HCT116 (cell line): Measurements from ENCODE around the gene ADD2. TPM values are rescaled to one million over a fixed set of nuclear protein-coding genes. Genes with fewer than 3 reads are reported as not detected.

ENCODE experiments used
- ATAC-seq: fragments of 200-7000 bp; cut with Tn5 transposase; 2 replicates; pipeline ENCODE4 v1.9.1; 2020; ENCODE audit warnings: mild to moderate bottlenecking, moderate library complexity
- BruUV-seq: library from RNA; stranded (reverse); fragments of 400-500 nt; replicated peaks from 2 replicates; lab custom pipeline; 2021; lab: Mats Ljungman, UMichigan
- CTCF ChIA-PET: fragments of 300-600 bp; sonication (Branson Sonifier 250); formaldehyde crosslinking; loops from one replicate; lab custom pipeline; 2021; ENCODE audit warnings: antibody characterized with exemption; lab: Charles Lee
- POLR2A ChIA-PET: fragments of 300-600, 350-600 bp; sonication (Branson Sonifier 250); formaldehyde crosslinking; loops from one replicate; lab custom pipeline; 2021; ENCODE audit warnings: antibody characterized with exemption; lab: Charles Lee
- RAD21 ChIA-PET, 2 experiments: fragments of 300-600 bp; sonication (Branson Sonifier 250); formaldehyde crosslinking; loops; one replicate each; lab custom pipeline; 2023; ENCODE audit warnings: low total read pairs in 2 of 2; ENCODE audit not compliant: uncharacterized antibody in 2 of 2, unreplicated experiment in 2 of 2, low non-redundant PET in 1 of 2; lab: Charles Lee
- DNase-seq: peaks from one replicate; pipeline ENCODE4 v3.0.0-alpha.2; 2010; ENCODE audit warnings: low read depth, low spot score
- H2AFZ ChIP-seq: fragments of 200-600 bp; shearing (Covaris generic), sonication (generic); 2 replicates; pipeline ENCODE4 v1.6.1; 2017; ENCODE audit warnings: low read depth, mixed run types, mixed read lengths, antibody characterized with exemption, low read length; ENCODE audit not compliant: poor library complexity, severe bottlenecking
- H3K27ac ChIP-seq: 2 replicates; pipeline ENCODE4 v1.5.1; 2012; ENCODE audit warnings: low read depth, low read length
- H3K27me3 ChIP-seq: fragments of 200-600 bp; sonication (generic); 2 replicates; pipeline ENCODE4 v1.6.1; 2016; ENCODE audit warnings: mixed run types, low read length, mixed read lengths; ENCODE audit not compliant: insufficient read depth
- H3K36me3 ChIP-seq, 2 experiments: fragments of 200-500 bp in 1 of 2; fragments of 200-600 bp in 1 of 2; sonication (Bioruptor generic) in 1 of 2; sonication (generic) in 1 of 2; 2 replicates each; pipeline versions ENCODE4 v1.5.1 to v1.6.1; 2014 to 2016; ENCODE audit warnings: low read length in 2 of 2, inconsistent platforms in 1 of 2, mixed read lengths in 1 of 2, mixed run types in 1 of 2; ENCODE audit not compliant: insufficient read depth in 2 of 2, control insufficient read depth in 1 of 2
- H3K4me1 ChIP-seq, 2 experiments: fragments of 200-600 bp in 1 of 2; sonication (generic) in 1 of 2; 2 replicates each; pipeline versions ENCODE4 v1.5.1 to v1.6.1; 2012 to 2017; ENCODE audit warnings: low read length in 2 of 2, inconsistent platforms in 1 of 2, mild to moderate bottlenecking in 1 of 2, mixed read lengths in 1 of 2, mixed run types in 1 of 2, moderate library complexity in 1 of 2; ENCODE audit not compliant: insufficient read depth in 2 of 2, control insufficient read depth in 1 of 2
- H3K4me2 ChIP-seq: fragments of 200-600 bp; sonication (generic); 2 replicates; pipeline ENCODE4 v1.6.1; 2017; ENCODE audit warnings: mixed run types, low read length, mixed read lengths
- H3K4me3 ChIP-seq, 2 experiments: fragments of 200-600 bp in 1 of 2; sonication (generic) in 1 of 2; replicated peaks in 1 of 2; 2 replicates each; pipeline ENCODE4 v1.5.1; 2011 to 2016; ENCODE audit warnings: low read length in 2 of 2, control low read depth in 1 of 2, low read depth in 1 of 2, mild to moderate bottlenecking in 1 of 2, mixed read lengths in 1 of 2, mixed run types in 1 of 2
- H3K79me2 ChIP-seq: fragments of 200-600 bp; sonication (generic); 2 replicates; pipeline ENCODE4 v1.6.1; 2017; ENCODE audit warnings: mild to moderate bottlenecking, mixed run types, low read length, moderate library complexity, mixed read lengths; ENCODE audit not compliant: insufficient read depth
- H3K9ac ChIP-seq: fragments of 200-600 bp; sonication (generic); 2 replicates; pipeline ENCODE4 v1.6.1; 2016; ENCODE audit warnings: low read length, mixed read lengths
- H3K9me2 ChIP-seq: fragments of 200-600 bp; sonication (generic), shearing (Covaris generic); 2 replicates; pipeline ENCODE4 v1.6.1; 2017; ENCODE audit warnings: mixed run types, mild to moderate bottlenecking, moderate library complexity; ENCODE audit not compliant: insufficient read depth
- H3K9me3 ChIP-seq, 2 experiments: fragments of 200-500 bp in 1 of 2; fragments of 200-600 bp in 1 of 2; sonication (Bioruptor generic) in 1 of 2; sonication (generic) in 1 of 2; 2 replicates each; pipeline ENCODE4 v1.6.1; 2014 to 2017; ENCODE audit warnings: low read length in 2 of 2, mixed read lengths in 2 of 2, inconsistent platforms in 1 of 2, low read depth in 1 of 2, mild to moderate bottlenecking in 1 of 2, mixed run types in 1 of 2, moderate library complexity in 1 of 2; ENCODE audit not compliant: control insufficient read depth in 1 of 2, insufficient read depth in 1 of 2
- H4K20me1 ChIP-seq: fragments of 200-600 bp; sonication (generic), shearing (Covaris generic); 2 replicates; pipeline ENCODE4 v1.6.1; 2017; ENCODE audit warnings: mixed run types, mild to moderate bottlenecking, moderate library complexity; ENCODE audit not compliant: insufficient read depth
- CBX3 ChIP-seq: IDR thresholded peaks from 2 replicates; pipeline ENCODE4 v1.6.1; 2012; ENCODE audit warnings: low read depth
- ELF1 ChIP-seq: IDR thresholded peaks from 2 replicates; pipeline ENCODE4 v1.6.1; 2012; ENCODE audit warnings: low read depth, borderline replicate concordance
- EZH2phosphoT487 ChIP-seq: fragments of 200-600 bp; IDR thresholded peaks from 2 replicates; pipeline ENCODE4 v1.6.1; 2018; ENCODE audit warnings: antibody characterized with exemption, borderline replicate concordance
- FOSL1 ChIP-seq: IDR thresholded peaks from 2 replicates; pipeline ENCODE4 v1.6.1; 2012; ENCODE audit warnings: low read depth
- POLR2A ChIP-seq: IDR thresholded peaks from 2 replicates; pipeline ENCODE4 v1.7.0; 2011; ENCODE audit warnings: borderline replicate concordance; ENCODE audit not compliant: insufficient read depth, insufficient read length; ENCODE audit errors: extremely low read depth
- POLR2AphosphoS5 ChIP-seq: IDR thresholded peaks from 2 replicates; pipeline ENCODE4 v1.6.1; 2011; ENCODE audit warnings: mild to moderate bottlenecking, low read depth, low read length, moderate library complexity
- REST ChIP-seq: IDR thresholded peaks from 2 replicates; pipeline ENCODE4 v1.6.1; 2012; ENCODE audit warnings: low read depth
- YY1 ChIP-seq: IDR thresholded peaks from 2 replicates; pipeline ENCODE4 v1.6.1; 2011; ENCODE audit warnings: low read length, low read depth, moderate library complexity, mild to moderate bottlenecking; ENCODE audit not compliant: insufficient replicate concordance; ENCODE audit errors: extremely low read depth
- ZNF274 ChIP-seq: fragments of 200-500 bp; sonication (Bioruptor generic); IDR thresholded peaks from 2 replicates; pipeline ENCODE4 v1.6.1; 2014; ENCODE audit warnings: mild to moderate bottlenecking, low read depth, low read length, inconsistent platforms
- intact Hi-C: fragments of 100-400 bp; cut with micrococcal nuclease; formaldehyde crosslinking; loops from 2 replicates; pipeline ENCODE4 v1.10.0; 2022
- total RNA-seq: library from RNA; stranded (reverse); gene quantifications from one replicate; pipeline ENCODE4 v1.2.1, GENCODE V29; 2021; ENCODE audit not compliant: unreplicated experiment

ADD2 gene
- total RNA-seq, 1 experiment from 2014 or later: 0.15 TPM

DNA sequence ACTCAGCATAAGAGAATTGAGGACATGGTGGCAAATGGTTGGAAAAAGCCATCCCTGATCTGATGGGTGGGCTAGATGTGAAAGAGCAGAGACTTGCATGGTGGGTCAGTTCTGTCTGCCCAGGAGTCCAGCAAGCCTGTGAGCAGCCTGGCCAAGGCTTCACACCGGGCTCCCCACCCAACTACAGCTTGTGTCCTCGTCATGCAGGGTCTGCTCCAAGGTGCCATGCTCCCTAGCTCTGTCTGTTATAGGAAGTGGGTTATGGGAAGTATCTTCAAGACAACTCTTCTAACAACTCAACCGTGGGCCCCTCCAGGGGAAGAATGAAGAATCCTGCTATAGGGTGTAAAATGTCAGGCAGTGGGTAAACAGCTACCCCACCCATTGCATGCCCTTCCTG lies 97.4 kb downstream of the ADD2 start:
- Histone ChIP-seq H3K4me1 (peaks cover 4 to 10% of the 10 kb centered on the region in 2 experiments; a peak in 2 of 4 replicates), H3K27me3 (no peaks in the 10 kb centered on the region), H3K79me2 (no peaks in the 10 kb centered on the region)
- no peak for TF ChIP-seq CBX3
- no peak for TF ChIP-seq REST
- no peak for TF ChIP-seq ELF1
- TF ChIP-seq EZH2phosphoT487: no peak
- TF ChIP-seq POLR2AphosphoS5: no peak
- no peak for TF ChIP-seq YY1
- no peak for TF ChIP-seq ZNF274
- no peak for TF ChIP-seq FOSL1
- no peak for TF ChIP-seq POLR2A
- TF ChIP-seq, all 23 proteins: peak for 0
- ChIA-PET POLR2A (no interaction called here), RAD21 (no interaction called here), CTCF (interaction anchor here (1.5 to 1.9 kb wide), 2 partner anchors 9 to 16 kb away, joined by 4 to 6 read pairs; no protein-coding TSS in a partner anchor)
- Histone ChIP-seq H3K4me2 (no peak overlapping the region), H3K9me2 (no peaks in the 10 kb centered on the region), H3K27ac (no peak overlapping the region), H3K9me3 (no peaks in the 10 kb centered on the region), H3K36me3 (no peaks in the 10 kb centered on the region), H2AFZ (no peak overlapping the region), H4K20me1 (no peaks in the 10 kb centered on the region), H3K4me3 (no peak overlapping the region), H3K9ac (no peak overlapping the region)
- ATAC-seq (no peak), DNase-seq (no peak)
- intact Hi-C loops: no loop called here
- BruUV-seq: no TSS peak
